HG03045 (cell line): Measurements from ENCODE around the gene ZNF626.
"Not testable (repeated sequence)": the region's sequence is repeated elsewhere in the genome, so short reads cannot be mapped to it uniquely, and the experiment has no call there.

ENCODE experiments used
- ATAC-seq: cut with Tn5 transposase; IDR thresholded peaks from one replicate; pipeline ENCODE4 v1.9.1; 2021; ENCODE audit warnings: mild to moderate bottlenecking, moderate library complexity; ENCODE audit not compliant: unreplicated experiment

Gene ZNF626

DNA sequence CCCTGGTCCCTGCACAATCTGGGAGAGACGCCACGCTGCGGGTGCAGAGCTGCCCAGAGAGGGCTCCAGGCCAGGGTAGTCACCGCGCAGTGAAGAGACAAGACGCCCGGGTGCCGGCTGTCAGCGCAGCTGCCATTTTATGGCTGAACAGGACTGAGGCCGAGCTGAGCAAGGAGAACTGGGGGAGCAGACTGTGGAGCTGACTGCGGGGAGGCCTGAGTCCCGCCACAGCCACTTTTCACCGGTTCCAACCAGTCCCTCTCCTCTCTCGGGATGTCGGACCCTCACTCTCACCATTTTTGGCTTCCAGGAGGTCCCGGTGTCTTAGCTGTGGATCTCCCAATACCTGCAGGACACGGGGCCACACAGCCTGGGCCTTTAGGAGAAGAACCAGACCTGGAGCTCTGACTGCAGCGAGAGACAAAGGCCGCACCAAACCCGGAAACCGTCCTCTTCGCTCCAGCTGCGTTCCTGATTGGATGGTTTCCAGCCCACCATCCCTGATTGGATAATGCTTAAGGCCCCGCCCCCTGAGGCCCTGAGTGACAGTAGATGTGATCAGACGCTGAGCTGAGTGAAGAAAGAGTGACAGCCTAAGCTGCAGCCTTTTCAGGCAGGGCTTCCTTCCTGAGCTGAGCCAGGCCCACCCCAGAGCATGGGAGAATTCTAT is at the start of gene ZNF626:
TSS of gene ZNF626 (minus strand) at position 422 of the 670 bp plus-strand sequence. CDS start at position 297, 125 bp downstream.
- peak; percentile 87 for ATAC-seq

DNA sequence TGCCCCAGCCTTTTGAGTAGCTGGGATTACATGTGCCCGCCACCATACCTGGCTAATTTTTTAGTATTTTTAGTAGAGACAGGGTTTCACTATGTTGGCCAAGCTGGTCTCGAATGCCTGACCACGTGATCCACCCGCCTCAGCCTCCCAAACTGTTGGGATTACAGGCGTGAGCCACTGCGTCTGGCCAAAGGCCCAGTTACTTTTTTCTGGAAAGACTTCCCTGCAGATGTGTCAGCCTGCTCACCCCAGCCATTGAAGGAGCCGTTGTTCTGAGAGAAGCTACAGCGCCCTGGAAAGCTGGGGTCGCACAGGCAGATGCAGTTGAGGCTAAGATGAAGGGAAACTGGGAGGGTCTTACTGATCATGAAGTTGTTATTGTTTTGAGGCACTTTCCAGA is 7.9 kb upstream of the ZNF626 start:
- no peak for ATAC-seq

DNA sequence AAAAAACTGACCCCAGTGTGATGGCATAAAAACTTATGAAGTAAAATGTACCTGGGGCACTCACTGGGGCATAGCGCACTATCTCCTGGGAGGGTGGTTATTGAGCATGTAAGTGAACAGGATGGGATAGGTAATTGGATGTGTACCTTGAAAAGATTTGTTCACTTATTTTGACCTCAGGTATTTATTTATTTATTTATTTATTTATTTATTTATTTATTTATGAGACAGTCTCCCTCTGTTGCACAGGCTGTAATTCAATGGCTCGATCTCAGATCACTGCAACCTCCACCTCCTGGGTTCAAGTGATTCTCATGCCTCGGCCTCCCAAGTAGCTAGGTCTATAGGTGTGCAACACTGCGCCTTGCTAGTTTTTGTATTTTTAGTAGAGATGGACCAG is 5.9 kb upstream of the ZNF626 start:
- no peak for ATAC-seq

DNA sequence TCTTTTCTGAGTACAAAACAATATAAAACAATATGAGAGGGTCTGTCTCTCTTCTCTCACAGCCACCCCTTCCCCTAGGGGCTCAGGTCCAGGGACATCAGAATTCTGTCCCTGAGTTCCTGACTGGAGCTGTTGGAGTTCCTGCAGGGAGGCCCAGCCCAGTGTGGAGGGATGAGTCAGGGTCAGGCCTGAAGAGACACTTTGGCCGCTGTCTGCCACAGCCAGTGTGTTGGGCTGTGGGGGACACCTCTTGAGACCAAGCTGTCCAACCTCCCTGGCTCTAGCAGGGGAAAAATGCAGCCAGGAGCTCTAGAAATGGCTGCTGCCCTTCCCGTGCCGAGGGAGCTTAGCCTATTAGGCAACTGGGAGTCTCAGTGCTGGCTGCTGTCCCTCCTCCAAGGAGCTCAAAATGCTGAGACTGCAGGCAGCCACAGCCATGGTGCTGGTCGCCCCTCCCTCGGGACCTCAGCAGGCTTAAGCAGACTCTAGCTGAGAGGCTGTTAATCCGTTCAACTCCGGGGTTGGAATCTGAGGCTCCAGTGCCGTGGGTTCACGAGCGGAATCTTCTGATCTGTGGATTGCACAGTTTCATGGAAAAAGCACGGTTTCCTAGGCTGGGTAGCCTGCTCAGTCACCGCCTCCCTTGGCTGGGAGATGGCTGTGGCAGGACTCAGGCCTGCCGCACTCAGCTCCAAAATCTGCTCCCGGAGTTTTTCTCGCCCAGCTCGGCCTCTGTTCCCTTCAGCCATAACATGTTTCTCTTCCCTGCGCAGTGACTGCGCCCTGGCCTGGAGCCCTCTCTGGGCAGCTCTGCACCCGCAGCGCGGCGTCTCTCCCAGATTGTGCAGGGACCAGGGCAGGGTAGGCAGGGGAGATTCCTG is 3.8 kb upstream of the ZNF626 start:
- ATAC-seq, result no peak

DNA sequence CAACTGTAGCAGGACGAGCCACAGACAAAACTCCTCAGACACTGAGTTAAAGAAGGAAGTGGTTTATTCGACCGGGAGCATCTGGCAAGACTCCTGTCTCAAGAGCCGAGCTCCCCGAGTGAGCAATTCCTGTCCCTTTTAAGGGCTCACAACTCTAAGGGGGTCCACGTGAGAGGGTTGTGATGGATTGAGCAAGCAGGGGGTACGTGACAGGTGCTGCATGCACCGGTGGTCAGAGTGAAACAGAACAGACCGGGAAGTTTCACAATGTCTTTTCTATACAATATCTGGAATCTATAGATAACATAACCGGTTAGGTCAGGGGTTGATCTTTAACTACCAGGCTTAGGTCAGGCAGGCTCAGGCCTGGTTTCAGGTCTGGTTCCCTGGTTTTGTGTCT is 3.1 kb upstream of the ZNF626 start:
- ATAC-seq, result not testable (repeated sequence)

DNA sequence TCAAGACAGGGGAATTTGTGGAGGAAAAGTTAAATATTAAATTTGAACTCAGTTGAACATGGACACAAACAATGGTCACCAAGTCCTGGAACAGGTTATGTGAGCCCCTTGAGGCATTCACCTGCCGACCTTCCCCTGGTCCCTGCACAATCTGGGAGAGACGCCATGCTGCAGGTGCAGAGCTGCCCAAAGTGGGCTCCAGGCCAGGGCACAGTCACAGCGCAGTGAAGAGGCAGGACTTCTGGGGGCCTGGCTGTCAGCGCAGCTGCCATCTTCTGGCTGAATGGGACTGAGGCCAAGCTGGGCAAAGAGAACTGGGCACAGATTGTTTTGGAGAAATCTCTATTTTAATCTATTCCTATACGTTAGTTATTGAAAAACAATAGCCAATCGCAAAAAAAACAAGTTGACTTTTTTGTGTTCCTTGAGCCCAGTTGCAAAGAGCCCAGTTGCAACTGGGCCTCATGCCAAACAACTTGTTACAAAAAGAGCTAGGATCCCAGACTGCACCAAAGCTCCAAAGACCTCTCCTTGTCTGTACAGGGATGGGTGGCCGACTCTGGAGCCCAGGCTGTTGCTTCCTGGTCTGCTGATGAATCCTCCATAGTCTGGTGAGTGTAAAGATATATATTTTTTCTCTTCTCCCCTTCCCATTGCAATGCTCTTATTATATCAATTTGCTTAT is 1.2 kb upstream of the ZNF626 start:
- no peak for ATAC-seq

DNA sequence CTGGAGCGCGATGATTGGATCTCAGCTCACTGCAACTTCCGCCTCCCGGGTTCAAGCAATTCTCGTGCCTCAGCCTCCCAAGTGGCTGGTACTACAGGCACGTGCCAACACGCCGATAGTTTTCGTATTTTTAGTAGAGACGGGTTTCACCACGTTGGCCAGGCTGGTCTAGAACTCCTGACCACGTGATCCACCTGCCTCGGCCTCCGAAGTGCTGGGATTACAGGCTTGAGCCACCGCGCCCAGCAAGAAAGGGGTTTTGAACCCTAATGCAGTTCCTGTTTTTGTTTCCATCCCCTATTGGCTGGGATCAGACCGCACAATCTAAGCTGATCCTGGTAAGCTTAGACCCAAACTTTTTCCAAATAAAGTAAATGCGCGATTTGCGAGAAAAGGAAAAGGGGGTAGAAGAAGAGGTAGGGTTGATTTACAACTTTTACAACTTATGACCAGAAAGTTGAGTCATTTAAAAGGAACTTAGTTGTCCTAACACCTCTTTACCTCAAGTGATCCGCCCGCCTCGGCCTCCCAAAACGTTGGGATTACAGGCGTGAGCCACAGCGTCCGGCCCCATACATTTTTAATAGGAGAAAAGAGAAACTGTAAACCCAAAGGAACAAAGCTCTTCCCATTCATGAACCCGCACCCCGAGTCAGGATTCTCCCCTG is 764 bp downstream of the ZNF626 start:
- ATAC-seq, result no peak

DNA sequence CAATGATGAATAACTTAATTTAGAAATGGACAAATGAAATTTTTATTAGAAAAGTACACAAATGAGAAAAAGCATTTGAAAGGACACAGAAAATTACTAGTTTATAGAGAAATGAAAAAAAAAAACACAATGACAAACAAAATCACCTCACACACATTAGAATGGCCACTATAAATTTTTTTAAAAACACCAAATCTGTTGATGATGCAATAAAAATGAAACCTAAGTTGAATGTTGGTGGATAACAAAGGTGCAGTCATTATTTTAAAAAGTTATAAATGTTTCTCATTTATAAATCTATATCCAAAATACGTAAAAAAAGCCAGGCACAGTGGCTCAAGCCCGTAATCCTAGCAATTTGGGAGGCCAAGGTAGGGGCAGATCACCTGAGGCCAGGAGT is 20.8 kb downstream of the ZNF626 start:
- ATAC-seq, result no peak

DNA sequence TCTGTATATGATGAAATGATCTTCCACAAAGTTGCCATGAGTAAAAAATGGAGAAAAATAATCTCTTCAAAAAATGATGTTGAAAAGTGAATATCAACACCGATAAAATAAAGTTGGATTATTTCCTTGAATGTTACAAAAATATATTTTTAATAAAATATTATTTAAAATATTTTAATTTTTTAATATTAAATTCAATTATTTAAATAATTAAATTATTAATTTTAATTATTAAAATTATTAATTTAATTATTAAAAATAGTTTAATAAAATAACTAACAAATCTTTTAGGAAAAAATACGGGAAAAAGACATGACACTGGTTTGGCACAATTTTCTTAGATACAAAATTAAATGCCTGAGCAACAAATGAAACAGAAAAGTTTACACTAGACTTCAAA is 21.3 kb downstream of the ZNF626 start:
- no peak for ATAC-seq

DNA sequence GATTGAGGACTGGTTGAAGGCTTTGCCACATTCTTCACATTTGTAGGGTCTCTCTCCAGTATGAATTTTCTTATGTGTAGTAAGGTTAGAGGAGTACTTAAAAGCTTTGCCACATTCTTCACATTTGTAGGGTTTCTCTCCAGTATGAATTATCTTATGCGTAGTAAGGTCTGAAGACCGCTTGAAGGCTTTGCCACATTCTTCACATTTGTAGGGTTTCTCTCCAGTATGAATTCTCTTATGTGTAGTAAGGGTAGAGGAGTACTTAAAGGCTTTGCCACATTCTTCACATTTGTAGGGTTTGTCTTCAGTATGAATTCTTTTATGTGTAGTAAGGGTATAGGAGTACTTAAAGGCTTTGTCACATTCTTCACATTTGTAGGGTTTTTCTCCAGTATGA is 36.8 kb downstream of the ZNF626 start:
- not testable (repeated sequence) for ATAC-seq

DNA sequence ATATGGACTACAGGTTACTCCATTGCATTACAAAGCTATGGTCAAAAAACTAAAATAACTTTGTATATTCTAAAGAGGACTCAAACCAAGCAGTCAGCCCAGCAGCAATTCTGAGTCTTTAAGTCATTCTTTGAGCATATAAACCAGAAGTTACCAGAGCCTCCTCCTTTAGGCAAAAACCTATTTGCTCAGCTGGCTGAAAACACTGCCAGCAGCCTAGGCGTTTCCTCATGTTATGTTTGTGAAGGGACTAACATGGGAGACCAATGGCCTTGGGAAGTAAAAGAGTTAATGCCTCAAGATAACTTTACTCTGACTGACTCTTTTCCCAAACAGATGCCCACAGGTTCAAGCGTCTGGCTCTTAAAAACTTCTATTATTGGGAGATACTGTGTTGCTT is 45.3 kb downstream of the ZNF626 start:
- ATAC-seq, result no peak

DNA sequence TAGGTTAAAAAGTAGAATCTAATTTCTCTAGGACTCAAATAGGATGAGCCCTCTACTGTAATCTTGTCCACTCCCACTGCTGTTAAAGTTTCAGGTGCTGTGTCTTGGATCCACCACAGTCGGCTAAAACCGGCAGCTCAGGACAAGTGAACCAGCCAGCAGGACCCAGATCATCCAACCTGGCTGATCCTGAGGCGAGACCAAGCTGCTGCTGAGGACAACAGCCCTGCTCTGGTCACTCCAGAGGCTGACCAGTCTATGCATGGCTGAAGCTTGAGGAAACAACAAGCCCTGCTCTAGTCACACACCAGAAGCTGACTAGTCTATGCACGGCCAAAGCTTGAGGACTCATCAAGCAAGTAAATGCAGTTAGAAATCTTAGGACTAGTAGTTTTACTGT is 46.4 kb downstream of the ZNF626 start:
- not testable (repeated sequence) for ATAC-seq

DNA sequence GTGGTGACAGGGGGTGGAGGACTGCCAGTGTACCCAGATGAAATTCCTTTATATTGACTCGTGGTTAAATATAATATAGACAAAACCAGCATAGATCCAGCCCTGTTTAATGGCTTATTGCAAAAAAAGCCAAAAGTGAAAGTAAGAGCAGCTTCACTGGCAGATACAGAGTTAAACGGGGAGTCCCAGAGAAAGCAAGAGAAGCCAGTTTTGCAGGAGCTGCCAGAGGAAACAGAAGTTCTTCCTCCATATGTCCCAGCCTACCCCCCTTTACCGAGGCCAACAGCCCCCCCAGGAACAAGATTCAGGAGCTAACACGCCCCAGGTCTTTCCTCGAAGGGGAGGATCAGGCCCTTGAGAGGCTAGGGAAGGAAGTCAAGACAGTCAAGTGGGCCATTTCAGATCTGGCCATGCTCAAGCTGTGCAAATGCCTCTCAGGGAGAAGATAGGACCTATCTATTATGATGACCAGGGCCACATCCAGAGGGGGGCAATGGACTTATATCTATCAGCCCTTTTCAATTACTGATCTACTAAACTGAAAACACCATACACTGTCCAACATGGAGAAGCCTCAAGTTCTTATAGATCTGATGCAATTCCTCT is 48.6 kb downstream of the ZNF626 start:
- ATAC-seq, result no peak

DNA sequence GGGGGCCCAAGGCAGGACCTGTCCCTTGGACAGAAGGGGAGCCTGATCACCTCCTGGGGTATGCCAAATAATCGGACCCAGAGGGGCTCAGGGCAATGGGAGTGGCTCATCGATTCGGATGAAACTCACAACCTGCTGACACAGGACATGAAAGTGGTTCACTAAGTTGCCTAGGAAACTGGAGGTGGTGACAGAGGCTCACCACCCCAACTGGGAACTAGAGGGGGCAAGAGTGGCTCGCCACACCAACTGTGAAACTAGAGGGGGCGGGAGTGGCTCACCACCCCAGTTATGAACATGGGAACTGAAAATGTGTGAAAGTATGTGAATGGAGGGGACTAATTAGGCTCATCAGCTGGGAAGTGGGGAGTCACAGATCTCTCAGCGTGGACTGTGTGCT is 49.5 kb downstream of the ZNF626 start:
- ATAC-seq, result no peak

DNA sequence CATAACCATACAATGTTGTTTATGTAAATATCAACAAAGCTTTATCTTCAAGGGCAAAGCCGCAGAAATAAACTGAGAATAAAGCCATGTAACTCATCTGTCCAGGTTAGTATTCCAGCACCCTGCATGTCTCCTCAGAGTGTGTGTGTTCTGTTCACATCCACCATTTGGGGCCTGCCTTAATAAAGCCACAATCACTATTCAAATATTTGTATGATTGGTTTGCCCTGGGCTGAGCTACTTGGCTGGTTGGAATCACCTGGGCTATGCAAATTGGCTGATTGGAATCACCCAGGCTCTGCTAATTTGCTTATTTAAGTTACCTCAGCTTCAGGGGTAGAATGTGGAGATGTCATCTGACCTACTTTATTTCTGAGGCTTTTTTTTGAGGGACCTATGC is 53.4 kb downstream of the ZNF626 start:
- no peak for ATAC-seq
